Loucy (cell line): ENCODE measurements around the gene CYP2A6.

ENCODE experiments used
- H2AFZ ChIP-seq: fragments of 200-600 bp; sonication (generic); 2 replicates; pipeline ENCODE4 v1.6.0; 2016; ENCODE audit warnings: antibody characterized with exemption, mild to moderate bottlenecking, low read length, moderate library complexity
- H3F3A ChIP-seq: fragments of 200-600 bp; 2 replicates; pipeline ENCODE4 v1.6.0; 2016; ENCODE audit warnings: antibody characterized with exemption, low read depth, mild to moderate bottlenecking
- H3K27me3 ChIP-seq: fragments of 200-600 bp; sonication (generic); 2 replicates; pipeline ENCODE4 v1.6.1; 2014; ENCODE audit warnings: low read length, mild to moderate bottlenecking; ENCODE audit not compliant: insufficient read depth, poor library complexity, severe bottlenecking
- H3K36me3 ChIP-seq: fragments of 200-600 bp; sonication (generic); 2 replicates; pipeline ENCODE4 v1.6.1; 2016; ENCODE audit warnings: low read length; ENCODE audit not compliant: insufficient read depth
- H3K4me1 ChIP-seq: fragments of 200-600 bp; sonication (generic); 2 replicates; pipeline ENCODE4 v1.5.1; 2014; ENCODE audit warnings: low read length, mild to moderate bottlenecking; ENCODE audit not compliant: insufficient read depth, poor library complexity, severe bottlenecking
- H3K4me2 ChIP-seq: fragments of 200-600 bp; sonication (generic); 2 replicates; pipeline ENCODE4 v1.6.0; 2014; ENCODE audit warnings: antibody characterized with exemption, low read length, low read depth, mild to moderate bottlenecking; ENCODE audit not compliant: poor library complexity, severe bottlenecking
- H3K4me3 ChIP-seq: fragments of 200-600 bp; sonication (generic); 2 replicates; pipeline ENCODE4 v1.5.1; 2014; ENCODE audit warnings: low read length, mild to moderate bottlenecking, mixed read lengths; ENCODE audit not compliant: poor library complexity, severe bottlenecking
- H3K79me2 ChIP-seq: fragments of 200-600 bp; sonication (generic); 2 replicates; pipeline ENCODE4 v1.6.1; 2014; ENCODE audit warnings: low read length; ENCODE audit not compliant: insufficient read depth
- H3K9ac ChIP-seq: fragments of 200-600 bp; sonication (generic); 2 replicates; pipeline ENCODE4 v1.6.0; 2014; ENCODE audit warnings: mild to moderate bottlenecking, low read depth, low read length, moderate library complexity; ENCODE audit not compliant: poor library complexity, severe bottlenecking
- H3K9me2 ChIP-seq: fragments of 200-600 bp; sonication (generic); replicated peaks from 2 replicates; pipeline ENCODE4 v1.6.1; 2016; ENCODE audit warnings: low read depth, low read length, mixed read lengths
- H3K9me3 ChIP-seq: fragments of 200-600 bp; sonication (generic); 2 replicates; pipeline ENCODE4 v1.6.1; 2014; ENCODE audit warnings: mild to moderate bottlenecking, antibody characterized with exemption, low read length, low read depth; ENCODE audit not compliant: insufficient read depth
- H4K20me1 ChIP-seq: fragments of 200-600 bp; sonication (generic); 2 replicates; pipeline ENCODE4 v1.6.0; 2014; ENCODE audit warnings: antibody characterized with exemption, low read length, mild to moderate bottlenecking; ENCODE audit not compliant: insufficient read depth, poor library complexity, severe bottlenecking
- EZH2phosphoT487 ChIP-seq: fragments of 200-600 bp; IDR thresholded peaks from 2 replicates; pipeline ENCODE4 v1.6.1; 2018; ENCODE audit warnings: antibody characterized with exemption, mild to moderate bottlenecking, moderate library complexity, borderline replicate concordance
- TF ChIP-seq, protein P1 (sequence below): fragments of 200-600 bp; sonication (generic); conservative IDR thresholded peaks from 2 replicates; pipeline ENCODE4 v1.5.1; 2014; ENCODE audit warnings: mild to moderate bottlenecking, antibody characterized with exemption, low read length

The CYP2A6 gene

DNA sequence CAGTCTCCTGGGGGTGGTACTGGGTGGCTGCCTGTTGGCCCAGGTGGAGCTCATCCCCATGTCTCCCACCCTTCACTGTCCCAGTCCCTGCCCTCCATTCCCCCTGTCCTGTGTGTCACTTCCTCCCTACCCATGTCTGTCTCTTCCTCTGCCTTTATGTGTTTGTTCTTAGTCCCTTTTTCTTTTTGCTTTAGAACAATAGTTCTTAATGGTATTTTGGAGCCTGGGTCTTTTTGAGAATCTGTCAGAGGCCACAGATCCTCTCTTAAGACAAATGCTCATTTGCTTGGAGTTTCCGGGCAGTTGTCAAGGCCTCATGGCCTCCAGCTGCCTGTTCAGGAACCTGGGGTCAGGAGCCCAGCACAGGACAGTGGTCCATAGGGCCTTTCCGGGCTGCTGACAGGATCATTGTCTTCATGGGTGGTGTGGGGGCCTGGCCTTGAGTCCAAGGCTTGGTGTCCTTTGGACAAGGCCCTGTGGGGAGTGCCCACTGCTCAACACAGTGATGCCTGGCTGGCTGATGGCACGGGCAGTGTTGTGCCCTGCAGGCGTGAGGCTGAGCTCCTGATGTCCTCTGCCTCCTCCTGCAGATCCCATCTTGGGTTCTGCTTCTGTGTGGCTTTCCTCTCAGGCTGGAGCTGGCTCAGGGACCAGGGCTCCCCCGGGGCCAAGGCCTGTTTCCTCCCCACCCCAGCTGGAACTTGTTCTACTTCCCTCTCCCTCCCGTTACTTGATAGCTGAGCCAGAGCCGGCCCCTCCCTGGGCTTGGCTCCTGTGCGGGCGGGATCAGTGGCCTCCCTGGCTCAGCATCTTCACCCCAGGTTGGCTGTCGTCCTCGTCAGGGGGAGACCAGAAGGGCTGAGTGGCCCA lies 47.7 kb downstream of the CYP2A6 start:
- Histone ChIP-seq H3K79me2 (peaks cover 85% of the 10 kb centered on the region), H3K9me3 (no peaks in the 10 kb centered on the region), H3K9me2 (no peaks in the 10 kb centered on the region), H3K27me3 (no peaks in the 10 kb centered on the region), H3K9ac (peak overlapping the region; percentile 94), H3F3A (0 out of 2 replicates have a peak, but pooled peaks cover 3% of the 10 kb centered on the region), H3K4me3 (peak overlapping the region; percentile 96), H3K36me3 (peaks cover 6% of the 10 kb centered on the region; the same call in 1 of the 2 replicates), H4K20me1 (peaks cover 82% of the 10 kb centered on the region), H2AFZ (no peak overlapping the region), H3K4me1 (peaks cover 68% of the 10 kb centered on the region), H3K4me2 (peak overlapping the region; percentile 87)
- no peak for TF ChIP-seq EZH2phosphoT487
- TF ChIP-seq, protein P1, sequence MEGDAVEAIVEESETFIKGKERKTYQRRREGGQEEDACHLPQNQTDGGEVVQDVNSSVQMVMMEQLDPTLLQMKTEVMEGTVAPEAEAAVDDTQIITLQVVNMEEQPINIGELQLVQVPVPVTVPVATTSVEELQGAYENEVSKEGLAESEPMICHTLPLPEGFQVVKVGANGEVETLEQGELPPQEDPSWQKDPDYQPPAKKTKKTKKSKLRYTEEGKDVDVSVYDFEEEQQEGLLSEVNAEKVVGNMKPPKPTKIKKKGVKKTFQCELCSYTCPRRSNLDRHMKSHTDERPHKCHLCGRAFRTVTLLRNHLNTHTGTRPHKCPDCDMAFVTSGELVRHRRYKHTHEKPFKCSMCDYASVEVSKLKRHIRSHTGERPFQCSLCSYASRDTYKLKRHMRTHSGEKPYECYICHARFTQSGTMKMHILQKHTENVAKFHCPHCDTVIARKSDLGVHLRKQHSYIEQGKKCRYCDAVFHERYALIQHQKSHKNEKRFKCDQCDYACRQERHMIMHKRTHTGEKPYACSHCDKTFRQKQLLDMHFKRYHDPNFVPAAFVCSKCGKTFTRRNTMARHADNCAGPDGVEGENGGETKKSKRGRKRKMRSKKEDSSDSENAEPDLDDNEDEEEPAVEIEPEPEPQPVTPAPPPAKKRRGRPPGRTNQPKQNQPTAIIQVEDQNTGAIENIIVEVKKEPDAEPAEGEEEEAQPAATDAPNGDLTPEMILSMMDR: no peak

DNA sequence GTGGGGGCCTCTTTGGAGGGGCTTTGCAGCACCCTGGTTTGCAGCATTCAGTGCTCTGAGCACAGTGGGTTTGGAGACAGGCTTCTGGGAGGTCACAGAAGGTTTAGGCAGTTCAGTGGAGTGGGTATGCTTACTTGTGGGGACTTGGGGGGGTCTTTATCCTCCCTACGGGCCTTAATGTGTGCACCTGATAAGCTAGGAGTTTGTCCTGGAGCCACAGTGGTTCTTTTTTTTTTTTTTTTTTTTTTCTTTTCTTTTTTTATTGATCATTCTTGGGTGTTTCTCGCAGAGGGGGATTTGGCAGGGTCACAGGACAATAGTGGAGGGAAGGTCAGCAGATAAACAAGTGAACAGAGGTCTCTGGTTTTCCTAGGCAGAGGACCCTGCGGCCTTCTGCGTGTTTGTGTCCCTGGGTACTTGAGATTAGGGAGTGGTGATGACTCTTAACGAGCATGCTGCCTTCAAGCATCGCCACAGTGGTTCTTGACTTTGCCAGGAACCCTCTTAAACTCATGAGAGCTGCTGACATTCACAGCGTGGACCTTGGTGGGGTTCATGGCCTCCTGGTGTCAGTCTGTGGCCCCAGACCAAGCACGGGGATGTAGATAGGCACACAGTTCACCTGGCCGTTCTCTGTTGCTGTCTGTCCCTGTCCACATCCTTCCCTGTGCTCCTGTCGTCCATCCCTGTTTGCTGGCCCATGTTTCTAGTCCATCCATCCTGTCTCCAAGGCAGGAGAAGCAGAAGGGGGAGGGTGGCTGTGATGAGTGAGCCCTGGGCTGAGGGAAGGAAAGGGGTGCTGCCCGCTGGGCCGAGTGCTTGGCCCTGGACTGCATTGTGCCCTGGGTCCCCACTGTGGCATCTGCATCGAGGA lies 48.6 kb downstream of the CYP2A6 start:
- Histone ChIP-seq H3K4me2 (peak overlapping the region; percentile 87), H3K36me3 (no peaks in the 10 kb centered on the region; the same call in 1 of the 2 replicates), H3K27me3 (no peaks in the 10 kb centered on the region), H3K9me3 (no peaks in the 10 kb centered on the region), H3K9ac (peak overlapping the region; percentile 94), H3K4me3 (peak overlapping the region; percentile 96), H2AFZ (no peak overlapping the region), H3K9me2 (no peaks in the 10 kb centered on the region), H3K79me2 (peaks cover 77% of the 10 kb centered on the region), H4K20me1 (peaks cover 73% of the 10 kb centered on the region), H3K4me1 (peaks cover 70% of the 10 kb centered on the region), H3F3A (0 out of 2 replicates have a peak, but pooled peaks cover 3% of the 10 kb centered on the region)
- TF ChIP-seq, protein P1: no peak
- no peak for TF ChIP-seq EZH2phosphoT487

DNA sequence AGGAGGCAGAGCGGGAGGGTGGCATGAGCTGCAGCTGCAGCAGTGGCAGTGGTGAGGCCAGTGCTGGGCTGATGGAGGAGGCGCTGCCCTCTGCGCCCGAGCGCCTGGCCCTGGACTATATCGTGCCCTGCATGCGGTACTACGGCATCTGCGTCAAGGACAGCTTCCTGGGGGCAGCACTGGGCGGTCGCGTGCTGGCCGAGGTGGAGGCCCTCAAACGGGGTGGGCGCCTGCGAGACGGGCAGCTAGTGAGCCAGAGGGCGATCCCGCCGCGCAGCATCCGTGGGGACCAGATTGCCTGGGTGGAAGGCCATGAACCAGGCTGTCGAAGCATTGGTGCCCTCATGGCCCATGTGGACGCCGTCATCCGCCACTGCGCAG lies 49.3 kb downstream of the CYP2A6 start:
- peak overlapping the region; percentile 94 for H3K9ac ChIP-seq
- H3F3A ChIP-seq: 0 out of 2 replicates have a peak, but pooled peaks cover 3% of the 10 kb centered on the region
- H2AFZ ChIP-seq: no peak overlapping the region
- no peaks in the 10 kb centered on the region for H3K9me2 ChIP-seq
- peak overlapping the region; percentile 96 for H3K4me3 ChIP-seq
- peaks cover 70% of the 10 kb centered on the region for H3K79me2 ChIP-seq
- TF ChIP-seq, protein P1: no peak
- TF ChIP-seq EZH2phosphoT487: no peak
- no peaks in the 10 kb centered on the region for H3K9me3 ChIP-seq
- H3K36me3 ChIP-seq: no peaks in the 10 kb centered on the region; the same call in 1 of the 2 replicates
- H3K4me2 ChIP-seq: peak overlapping the region; percentile 87
- H3K27me3 ChIP-seq: no peaks in the 10 kb centered on the region
- peaks cover 67% of the 10 kb centered on the region for H4K20me1 ChIP-seq
- peaks cover 64% of the 10 kb centered on the region for H3K4me1 ChIP-seq
